Amygdala (tissue), 56 donors: ENCODE results near the gene CCM2L.

Experiments used
- DNase-seq, 56 donors: peaks; one replicate each; lab custom pipeline; 2025; lab: John Stamatoyannopoulos, UW

Gene CCM2L

GRCh38 chr20:32052090-32052777, 42.0 kb downstream of the CCM2L start, which contains the start of gene HCK:
Gene HCK, plus strand, starts transcription at chr20:32052242.
- peak in 2 of 56 donors; percentile 10 to 20 for DNase-seq

GRCh38 chr20:32052778-32053362, 42.6 kb downstream of the CCM2L start:
- peak in 4 of 56 donors; percentile 10 to 28 (median 21) for DNase-seq

GRCh38 chr20:32053648-32054047, 43.4 kb downstream of the CCM2L start:
- no peak for DNase-seq

- DNase-seq = no peak
Measured at GRCh38 chr20:32056708-32057483, 46.7 kb downstream of the CCM2L start.

- no peak for DNase-seq
Measured at GRCh38 chr20:32057656-32058184, 47.5 kb downstream of the CCM2L start.

GRCh38 chr20:32059189-32059588, 49.0 kb downstream of the CCM2L start:
- DNase-seq = no peak

GRCh38 chr20:32062776-32063170, 52.5 kb downstream of the CCM2L start:
- DNase-seq = peak in 26 of 56 donors; percentile 8 to 74 (median 24)

GRCh38 chr20:32063695-32064094, 53.5 kb downstream of the CCM2L start:
- DNase-seq = peak in 2 of 56 donors; percentile 12 to 13

- no peak for DNase-seq
Measured at GRCh38 chr20:32064667-32065066, 54.4 kb downstream of the CCM2L start.

GRCh38 chr20:32067234-32067821, 57.1 kb downstream of the CCM2L start:
- no peak for DNase-seq

- DNase-seq = no peak
Measured at GRCh38 chr20:32068174-32068573, 57.9 kb downstream of the CCM2L start.

GRCh38 chr20:32069711-32070110, 59.5 kb downstream of the CCM2L start:
- DNase-seq = no peak

GRCh38 chr20:32070282-32070681, 60.0 kb downstream of the CCM2L start:
- DNase-seq = no peak

GRCh38 chr20:32070690-32071213, 60.5 kb downstream of the CCM2L start:
- no peak for DNase-seq

GRCh38 chr20:32071395-32072167, 61.3 kb downstream of the CCM2L start:
- no peak for DNase-seq

GRCh38 chr20:32072168-32072750, 62.0 kb downstream of the CCM2L start:
- no peak for DNase-seq

GRCh38 chr20:32075534-32075933, 65.3 kb downstream of the CCM2L start:
- DNase-seq = no peak

- no peak for DNase-seq
Measured at GRCh38 chr20:32077190-32077589, 67.0 kb downstream of the CCM2L start.

GRCh38 chr20:32078322-32078721, 68.1 kb downstream of the CCM2L start:
- DNase-seq = no peak
